Ishikawa (cell line): ENCODE data around the gene AGTRAP.

Experiments
- CEBPB ChIP-seq: IDR thresholded peaks from 2 replicates; pipeline ENCODE4 v1.6.1; 2012
- EGR1 ChIP-seq: IDR thresholded peaks from 2 replicates; pipeline ENCODE4 v1.6.1; 2012
- EP300 ChIP-seq: IDR thresholded peaks from 2 replicates; pipeline ENCODE4 v1.6.1; 2012; ENCODE audit warnings: borderline replicate concordance
- FOXM1 ChIP-seq: IDR thresholded peaks from 2 replicates; pipeline ENCODE4 v1.6.1; 2012; ENCODE audit warnings: low read depth, borderline replicate concordance
- NFIC ChIP-seq: IDR thresholded peaks from 2 replicates; pipeline ENCODE4 v1.6.1; 2012
- RAD21 ChIP-seq: IDR thresholded peaks from 2 replicates; pipeline ENCODE4 v1.6.1; 2012; ENCODE audit warnings: low read depth
- TAF1 ChIP-seq: IDR thresholded peaks from 2 replicates; pipeline ENCODE4 v1.6.1; 2012; ENCODE audit warnings: low read depth, mild to moderate bottlenecking
- TCF12 ChIP-seq: IDR thresholded peaks from 2 replicates; pipeline ENCODE4 v1.6.1; 2012; ENCODE audit warnings: low read depth
- TEAD4 ChIP-seq: IDR thresholded peaks from 2 replicates; pipeline ENCODE4 v1.6.1; 2012
- YY1 ChIP-seq: IDR thresholded peaks from 2 replicates; pipeline ENCODE4 v1.6.1; 2012; ENCODE audit warnings: low read depth
- ZBTB7A ChIP-seq: IDR thresholded peaks from 2 replicates; pipeline ENCODE4 v1.6.1; 2012; ENCODE audit warnings: low read depth
- TF ChIP-seq, protein P1 (sequence below): IDR thresholded peaks from 2 replicates; pipeline ENCODE4 v1.6.1; 2012; ENCODE audit warnings: low read depth, mild to moderate bottlenecking
- TF ChIP-seq, protein P2 (sequence below): IDR thresholded peaks from 2 replicates; pipeline ENCODE4 v1.6.1; 2012
- TF ChIP-seq, protein P3 (sequence below): IDR thresholded peaks from 2 replicates; pipeline ENCODE4 v1.6.1; 2012

Gene AGTRAP

DNA sequence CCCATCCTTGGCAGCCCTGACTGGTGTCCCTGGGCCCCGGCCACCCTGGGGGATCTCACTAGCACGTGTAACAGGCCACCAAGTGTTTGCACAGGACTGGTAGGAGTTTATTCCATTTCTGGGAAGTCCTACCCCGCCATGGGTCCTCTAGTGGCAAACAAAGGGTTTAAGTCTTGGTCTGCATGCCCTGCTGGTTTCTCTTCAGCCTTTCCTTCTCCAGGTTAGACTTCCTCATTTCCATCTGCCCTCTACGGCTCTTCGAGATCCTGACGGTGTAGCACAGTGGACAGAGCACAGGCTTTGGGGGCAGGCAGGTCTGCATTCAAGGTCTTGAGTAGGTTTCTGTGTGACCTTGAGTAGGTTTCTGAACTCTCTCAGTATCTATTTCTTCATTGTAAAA, 2.8 kb downstream of the AGTRAP start:
- TF ChIP-seq TEAD4 (no peak), RAD21 (no peak), YY1 (no peak), TCF12 (no peak), EGR1 (no peak), TAF1 (no peak), EP300 (no peak)
- TF ChIP-seq, protein P1, sequence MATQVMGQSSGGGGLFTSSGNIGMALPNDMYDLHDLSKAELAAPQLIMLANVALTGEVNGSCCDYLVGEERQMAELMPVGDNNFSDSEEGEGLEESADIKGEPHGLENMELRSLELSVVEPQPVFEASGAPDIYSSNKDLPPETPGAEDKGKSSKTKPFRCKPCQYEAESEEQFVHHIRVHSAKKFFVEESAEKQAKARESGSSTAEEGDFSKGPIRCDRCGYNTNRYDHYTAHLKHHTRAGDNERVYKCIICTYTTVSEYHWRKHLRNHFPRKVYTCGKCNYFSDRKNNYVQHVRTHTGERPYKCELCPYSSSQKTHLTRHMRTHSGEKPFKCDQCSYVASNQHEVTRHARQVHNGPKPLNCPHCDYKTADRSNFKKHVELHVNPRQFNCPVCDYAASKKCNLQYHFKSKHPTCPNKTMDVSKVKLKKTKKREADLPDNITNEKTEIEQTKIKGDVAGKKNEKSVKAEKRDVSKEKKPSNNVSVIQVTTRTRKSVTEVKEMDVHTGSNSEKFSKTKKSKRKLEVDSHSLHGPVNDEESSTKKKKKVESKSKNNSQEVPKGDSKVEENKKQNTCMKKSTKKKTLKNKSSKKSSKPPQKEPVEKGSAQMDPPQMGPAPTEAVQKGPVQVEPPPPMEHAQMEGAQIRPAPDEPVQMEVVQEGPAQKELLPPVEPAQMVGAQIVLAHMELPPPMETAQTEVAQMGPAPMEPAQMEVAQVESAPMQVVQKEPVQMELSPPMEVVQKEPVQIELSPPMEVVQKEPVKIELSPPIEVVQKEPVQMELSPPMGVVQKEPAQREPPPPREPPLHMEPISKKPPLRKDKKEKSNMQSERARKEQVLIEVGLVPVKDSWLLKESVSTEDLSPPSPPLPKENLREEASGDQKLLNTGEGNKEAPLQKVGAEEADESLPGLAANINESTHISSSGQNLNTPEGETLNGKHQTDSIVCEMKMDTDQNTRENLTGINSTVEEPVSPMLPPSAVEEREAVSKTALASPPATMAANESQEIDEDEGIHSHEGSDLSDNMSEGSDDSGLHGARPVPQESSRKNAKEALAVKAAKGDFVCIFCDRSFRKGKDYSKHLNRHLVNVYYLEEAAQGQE = no peak
- TF ChIP-seq, protein P2, sequence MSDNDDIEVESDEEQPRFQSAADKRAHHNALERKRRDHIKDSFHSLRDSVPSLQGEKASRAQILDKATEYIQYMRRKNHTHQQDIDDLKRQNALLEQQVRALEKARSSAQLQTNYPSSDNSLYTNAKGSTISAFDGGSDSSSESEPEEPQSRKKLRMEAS = no peak
- TF ChIP-seq, protein P3, sequence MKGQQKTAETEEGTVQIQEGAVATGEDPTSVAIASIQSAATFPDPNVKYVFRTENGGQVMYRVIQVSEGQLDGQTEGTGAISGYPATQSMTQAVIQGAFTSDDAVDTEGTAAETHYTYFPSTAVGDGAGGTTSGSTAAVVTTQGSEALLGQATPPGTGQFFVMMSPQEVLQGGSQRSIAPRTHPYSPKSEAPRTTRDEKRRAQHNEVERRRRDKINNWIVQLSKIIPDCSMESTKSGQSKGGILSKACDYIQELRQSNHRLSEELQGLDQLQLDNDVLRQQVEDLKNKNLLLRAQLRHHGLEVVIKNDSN = no peak

DNA sequence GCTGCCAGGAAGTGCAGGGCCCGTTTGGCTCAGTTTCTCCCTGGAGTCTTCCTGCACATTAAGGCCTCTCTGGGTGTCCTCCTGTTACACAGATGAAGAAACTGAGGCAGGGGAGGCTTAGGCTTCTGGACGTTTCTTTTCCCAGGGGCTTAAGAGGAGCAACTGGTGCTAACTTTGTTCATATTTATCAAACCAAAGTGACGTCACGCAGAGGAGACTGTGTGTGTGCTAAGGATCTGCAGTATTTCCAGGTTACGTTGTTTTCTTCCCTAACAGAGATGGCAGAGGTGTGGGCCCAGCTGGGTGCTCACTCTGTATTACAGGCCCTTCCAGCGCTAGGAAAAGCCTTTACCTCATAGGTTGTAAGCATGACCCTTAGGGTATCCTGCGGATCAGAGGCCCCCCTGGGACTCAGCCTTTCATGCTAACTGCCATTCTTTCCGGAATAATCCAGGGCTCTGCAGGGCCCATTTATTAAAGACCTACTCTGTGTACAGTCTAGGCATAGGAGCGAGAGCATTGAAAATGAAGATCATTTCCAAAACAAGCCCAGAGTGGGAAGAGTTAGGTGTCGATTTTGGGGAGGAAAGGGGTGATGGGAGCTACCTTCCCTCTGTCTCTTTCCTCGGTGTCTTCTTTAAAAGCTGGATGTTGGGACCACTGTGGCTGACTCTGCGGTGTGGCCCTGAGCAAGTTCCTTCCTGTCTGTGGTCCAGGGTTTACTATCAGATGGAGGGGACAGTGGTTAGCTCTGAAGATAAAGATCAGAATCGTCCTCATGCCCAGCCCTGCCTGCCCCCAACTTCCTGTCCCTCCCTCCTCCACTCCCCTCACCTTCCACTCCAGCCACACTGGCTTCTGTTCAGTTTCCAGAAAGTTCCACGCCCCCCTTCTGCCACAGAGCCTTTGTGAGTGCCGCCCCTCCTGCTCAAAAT, 4.6 kb downstream of the AGTRAP start:
- no peak for TF ChIP-seq FOXM1
- no peak for TF ChIP-seq YY1
- TF ChIP-seq EGR1 = no peak
- TF ChIP-seq, protein P1 = no peak
- TF ChIP-seq, protein P3 = no peak
- TF ChIP-seq, protein P2 = no peak
- TF ChIP-seq RAD21 = no peak
- TF ChIP-seq CEBPB = no peak
- TF ChIP-seq TAF1 = no peak
- no peak for TF ChIP-seq TEAD4
- no peak for TF ChIP-seq TCF12
- TF ChIP-seq EP300 = no peak

DNA sequence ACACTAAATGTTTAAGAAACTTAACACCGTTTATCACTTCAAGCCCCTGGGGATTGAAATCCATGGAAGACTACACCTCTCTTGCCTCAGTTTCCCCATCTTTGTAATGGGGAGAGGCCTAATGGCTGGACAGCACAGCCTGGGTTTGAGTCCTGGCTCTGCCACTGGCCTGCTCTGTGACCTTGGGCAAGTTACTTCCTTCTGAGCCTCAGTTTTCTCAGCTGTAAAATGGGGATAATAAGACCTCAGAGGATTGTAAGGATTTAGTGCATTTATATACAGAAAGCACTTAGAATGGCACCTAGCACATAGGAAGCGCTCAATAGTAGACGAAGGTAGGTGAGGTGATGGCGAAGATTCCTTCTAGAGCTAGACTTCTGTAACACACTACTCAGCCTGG, 5.5 kb downstream of the AGTRAP start:
- TF ChIP-seq, protein P3 = no peak
- TF ChIP-seq YY1 (no peak), TCF12 (no peak), RAD21 (no peak), EGR1 (no peak), CEBPB (no peak), NFIC (no peak), EP300 (no peak), ZBTB7A (no peak)
- TF ChIP-seq, protein P1 = no peak
- TF ChIP-seq, protein P2 = no peak
